Cardiac muscle cell (in vitro differentiated cells and primary cell): ENCODE measurements around the gene OSBP2. TPM values are rescaled to one million over a fixed set of nuclear protein-coding genes. Genes with fewer than 3 reads are reported as not detected.

Experiments
- DNase-seq, 2 donors: peaks; one replicate each; pipeline versions ENCODE4 v3.0.0 to v3.0.0-alpha.2; 2010 to 2017; ENCODE audit warnings: low read depth in 1 of 2, low spot score in 1 of 2
- H3K27ac ChIP-seq: fragments of 200-600 bp; sonication (generic); 2 replicates; pipeline ENCODE4 v1.5.1; 2016
- H3K27me3 ChIP-seq: fragments of 200-600 bp; sonication (generic); 2 replicates; pipeline ENCODE4 v1.6.0; 2016; ENCODE audit warnings: control low read depth
- H3K36me3 ChIP-seq: fragments of 200-600 bp; sonication (generic); 2 replicates; pipeline ENCODE4 v1.5.1; 2016; ENCODE audit warnings: control low read depth
- H3K4me1 ChIP-seq: fragments of 200-600 bp; sonication (generic); 2 replicates; pipeline ENCODE4 v1.8.1; 2017; ENCODE audit warnings: low read depth, mild to moderate bottlenecking, mixed run types
- H3K4me3 ChIP-seq: fragments of 200-600 bp; sonication (generic); 2 replicates; pipeline ENCODE4 v1.5.1; 2016; ENCODE audit warnings: mild to moderate bottlenecking
- H3K9me3 ChIP-seq: fragments of 200-600 bp; sonication (generic); 2 replicates; pipeline ENCODE4 v1.5.1; 2017; ENCODE audit warnings: low read depth, mild to moderate bottlenecking, control low read depth
- polyA plus RNA-seq: library from polyadenylated mRNA; unstranded; fragments of >200 nt; fragmentation: Nextera tagmentation; extraction: Ambion mirVana; gene quantifications from 2 replicates; pipeline ENCODE4 v1.2.1, GENCODE V29; 2016
- total RNA-seq: library from RNA; depleted of rRNA; stranded (reverse); fragments of >200 nt; gene quantifications from 2 replicates; pipeline ENCODE4 v1.2.3, GENCODE V29; 2016
- TF ChIP-seq, protein P1 (sequence below): IDR thresholded peaks from 2 replicates; pipeline ENCODE4 v1.5.1; 2012; ENCODE audit warnings: low read depth, mild to moderate bottlenecking, low read length

OSBP2 gene
- total and polyA plus RNA-seq, 2 experiments from 2014 or later: 19.4 to 32.5 TPM

DNA sequence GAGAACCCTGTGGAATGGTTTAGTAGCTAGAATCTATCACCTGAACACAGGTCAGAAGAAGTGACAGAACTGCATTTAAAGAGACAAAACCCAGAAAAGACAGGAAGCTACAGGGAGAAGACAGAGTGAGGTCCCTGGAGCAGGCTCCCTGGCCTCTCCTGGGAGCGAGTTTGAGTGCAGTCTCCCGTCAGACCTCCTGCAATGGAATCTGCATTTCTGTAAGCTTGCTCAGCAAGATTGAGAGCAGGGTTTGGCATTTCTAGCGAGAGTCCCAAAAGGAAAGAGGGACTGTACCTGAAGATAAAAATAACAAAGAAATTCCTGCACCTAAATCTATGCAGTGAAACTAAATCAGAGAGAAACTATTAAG lies 199.7 kb downstream of the OSBP2 start:
- no peaks in the 10 kb centered on the region for H3K9me3 ChIP-seq
- no peaks in the 10 kb centered on the region for H3K36me3 ChIP-seq
- no peaks in the 10 kb centered on the region for H3K4me1 ChIP-seq
- H3K27me3 ChIP-seq: no peaks in the 10 kb centered on the region
- TF ChIP-seq, protein P1, sequence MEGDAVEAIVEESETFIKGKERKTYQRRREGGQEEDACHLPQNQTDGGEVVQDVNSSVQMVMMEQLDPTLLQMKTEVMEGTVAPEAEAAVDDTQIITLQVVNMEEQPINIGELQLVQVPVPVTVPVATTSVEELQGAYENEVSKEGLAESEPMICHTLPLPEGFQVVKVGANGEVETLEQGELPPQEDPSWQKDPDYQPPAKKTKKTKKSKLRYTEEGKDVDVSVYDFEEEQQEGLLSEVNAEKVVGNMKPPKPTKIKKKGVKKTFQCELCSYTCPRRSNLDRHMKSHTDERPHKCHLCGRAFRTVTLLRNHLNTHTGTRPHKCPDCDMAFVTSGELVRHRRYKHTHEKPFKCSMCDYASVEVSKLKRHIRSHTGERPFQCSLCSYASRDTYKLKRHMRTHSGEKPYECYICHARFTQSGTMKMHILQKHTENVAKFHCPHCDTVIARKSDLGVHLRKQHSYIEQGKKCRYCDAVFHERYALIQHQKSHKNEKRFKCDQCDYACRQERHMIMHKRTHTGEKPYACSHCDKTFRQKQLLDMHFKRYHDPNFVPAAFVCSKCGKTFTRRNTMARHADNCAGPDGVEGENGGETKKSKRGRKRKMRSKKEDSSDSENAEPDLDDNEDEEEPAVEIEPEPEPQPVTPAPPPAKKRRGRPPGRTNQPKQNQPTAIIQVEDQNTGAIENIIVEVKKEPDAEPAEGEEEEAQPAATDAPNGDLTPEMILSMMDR: no peak
- no peak overlapping the region for H3K4me3 ChIP-seq
- H3K27ac ChIP-seq: no peak overlapping the region
- no peak for DNase-seq

DNA sequence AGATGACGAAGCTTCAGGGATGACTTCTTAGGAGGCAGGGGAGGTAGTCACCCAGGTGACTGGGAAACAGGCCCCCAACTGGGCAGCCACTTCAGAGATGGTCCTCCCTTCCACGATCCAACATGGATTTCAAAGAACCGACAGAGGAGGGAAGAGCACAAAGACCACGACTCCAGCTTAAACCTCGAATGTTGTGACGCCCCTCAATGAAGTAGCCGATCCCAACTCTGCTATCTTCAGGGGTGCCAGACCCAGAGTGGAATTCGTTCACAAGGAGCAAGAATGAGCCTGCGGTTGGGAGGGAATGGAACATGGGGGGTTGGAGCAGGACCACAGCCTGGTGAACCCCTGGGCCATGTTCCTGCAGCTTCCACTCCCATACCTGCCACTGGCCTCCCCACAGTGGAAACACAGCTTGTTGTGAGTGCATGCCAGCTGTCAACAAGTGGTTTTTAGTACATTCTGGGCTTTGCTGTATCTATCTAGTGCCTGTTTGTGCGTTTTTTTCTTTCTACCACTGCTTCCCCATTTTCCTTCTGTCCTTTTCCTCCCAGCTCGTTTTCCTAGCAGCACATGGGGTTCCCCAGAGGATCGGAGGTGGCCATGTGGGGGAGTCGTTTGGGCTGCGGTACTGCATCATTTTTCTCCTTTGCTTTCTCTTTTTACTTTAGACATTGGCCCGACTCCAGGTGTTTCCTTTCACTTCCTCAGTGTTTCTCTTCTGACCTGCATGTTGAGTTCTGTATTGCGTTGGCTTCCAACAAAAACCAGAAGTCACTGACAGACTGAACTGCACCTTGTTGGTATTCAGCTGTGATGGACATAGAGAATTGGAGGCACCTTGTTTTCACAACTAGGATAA lies 208.1 kb downstream of the OSBP2 start:
- H3K36me3 ChIP-seq: peaks cover 6% of the 10 kb centered on the region
- no peak overlapping the region for H3K4me3 ChIP-seq
- H3K9me3 ChIP-seq: no peaks in the 10 kb centered on the region
- no peaks in the 10 kb centered on the region for H3K4me1 ChIP-seq
- TF ChIP-seq, protein P1: no peak
- no peaks in the 10 kb centered on the region for H3K27me3 ChIP-seq
- peak in 1 of 2 donors; percentile 31 for DNase-seq
- H3K27ac ChIP-seq: no peak overlapping the region

DNA sequence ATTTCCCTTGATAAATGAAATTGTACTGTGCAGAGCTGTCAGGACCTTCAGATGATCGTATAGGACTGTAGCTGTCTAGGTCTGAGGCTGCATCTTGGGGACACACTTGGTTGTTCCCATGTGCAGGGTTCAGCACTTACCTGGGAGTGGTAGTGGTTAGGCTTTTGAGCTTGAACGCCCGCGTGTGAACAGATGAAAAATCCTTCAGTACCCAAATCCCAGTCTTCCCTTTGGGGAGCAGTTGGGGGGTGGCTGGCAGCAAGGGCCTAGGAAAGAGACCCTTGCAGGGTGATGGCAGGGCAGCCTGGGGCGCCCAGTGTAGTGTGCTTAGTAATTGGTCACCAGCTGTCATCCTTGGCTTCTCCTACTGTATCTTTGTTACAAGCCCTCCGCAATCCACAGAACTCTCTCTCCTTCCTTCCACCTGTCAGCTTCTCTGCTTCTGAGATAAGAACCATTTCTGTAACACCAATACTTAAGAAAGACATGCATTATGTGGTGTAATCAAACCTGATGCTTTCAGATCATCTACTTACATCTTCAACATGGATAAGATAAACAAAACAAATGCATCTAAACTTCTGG lies 209.3 kb downstream of the OSBP2 start:
- no peaks in the 10 kb centered on the region for H3K9me3 ChIP-seq
- TF ChIP-seq, protein P1: no peak
- H3K27me3 ChIP-seq: no peaks in the 10 kb centered on the region
- H3K36me3 ChIP-seq: peaks cover 6% of the 10 kb centered on the region
- peak overlapping the region; percentile 30 for H3K27ac ChIP-seq
- H3K4me3 ChIP-seq: no peak overlapping the region
- H3K4me1 ChIP-seq: no peaks in the 10 kb centered on the region
- DNase-seq: no peak

DNA sequence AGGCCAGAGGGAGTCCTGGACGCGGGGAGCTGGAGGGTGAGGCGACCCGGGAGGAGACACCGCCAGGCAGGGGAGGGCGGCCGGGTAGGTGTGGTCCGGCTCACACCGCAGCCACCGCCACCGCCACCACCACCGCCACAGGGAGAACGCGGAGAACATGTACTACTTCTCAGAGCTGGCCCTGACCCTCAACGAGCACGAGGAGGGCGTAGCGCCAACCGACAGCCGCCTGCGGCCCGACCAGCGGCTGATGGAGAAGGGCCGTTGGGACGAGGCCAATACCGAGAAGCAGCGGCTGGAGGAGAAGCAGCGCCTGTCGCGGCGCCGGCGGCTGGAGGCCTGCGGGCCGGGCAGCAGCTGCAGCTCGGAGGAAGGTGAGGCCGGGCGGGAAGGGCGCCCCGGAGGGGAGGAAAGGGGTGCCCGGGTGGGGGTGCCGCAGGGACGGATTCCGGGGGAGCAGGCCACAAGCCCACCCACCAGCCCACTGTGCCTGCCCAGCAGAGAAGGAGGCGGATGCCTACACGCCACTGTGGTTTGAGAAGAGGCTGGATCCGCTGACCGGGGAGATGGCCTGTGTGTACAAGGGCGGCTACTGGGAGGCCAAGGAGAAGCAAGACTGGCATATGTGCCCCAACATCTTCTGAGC lies 211.1 kb downstream of the OSBP2 start:
- H3K4me1 ChIP-seq: no peaks in the 10 kb centered on the region
- DNase-seq: no peak
- TF ChIP-seq, protein P1: no peak
- H3K4me3 ChIP-seq: no peak overlapping the region
- H3K27ac ChIP-seq: no peak overlapping the region
- H3K36me3 ChIP-seq: peaks cover 6% of the 10 kb centered on the region
- no peaks in the 10 kb centered on the region for H3K9me3 ChIP-seq
- no peaks in the 10 kb centered on the region for H3K27me3 ChIP-seq

DNA sequence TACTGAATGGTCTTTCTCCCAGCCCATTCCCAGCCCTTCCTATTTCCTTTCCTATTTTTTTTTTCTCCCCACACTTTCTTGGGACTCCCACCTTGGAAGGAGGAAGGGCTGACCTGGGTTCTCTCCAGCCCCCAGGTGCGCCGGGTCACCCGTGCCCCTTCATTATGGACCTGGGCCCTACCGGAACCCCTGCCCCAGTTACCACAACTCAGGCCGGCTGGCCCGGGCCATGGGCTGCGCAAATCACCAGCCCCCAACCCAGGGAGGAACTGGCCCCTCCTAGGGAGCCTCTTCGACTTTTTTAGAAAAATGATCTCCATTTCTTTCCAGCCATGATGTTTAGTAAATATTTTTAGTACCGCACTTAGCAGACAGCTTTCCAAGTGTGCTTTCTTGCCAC lies 211.7 kb downstream of the OSBP2 start:
- H3K36me3 ChIP-seq: peaks cover 6% of the 10 kb centered on the region
- TF ChIP-seq, protein P1: no peak
- no peaks in the 10 kb centered on the region for H3K27me3 ChIP-seq
- H3K4me3 ChIP-seq: no peak overlapping the region
- H3K27ac ChIP-seq: no peak overlapping the region
- no peak for DNase-seq
- H3K4me1 ChIP-seq: no peaks in the 10 kb centered on the region
- H3K9me3 ChIP-seq: no peaks in the 10 kb centered on the region
